CD8-positive, alpha-beta memory T cell (primary cell): ENCODE data around the gene ZDHHC7. TPM values are rescaled to one million over a fixed set of nuclear protein-coding genes. Genes with fewer than 3 reads are reported as not detected.

Experiments used
- CTCF ChIA-PET: fragments of 350-600 bp; sonication (Branson Sonifier 250); formaldehyde crosslinking; loops from one replicate; lab custom pipeline; 2021; ENCODE audit warnings: antibody characterized with exemption; lab: Charles Lee
- POLR2A ChIA-PET: fragments of 350-600 bp; sonication (Branson Sonifier 250); formaldehyde crosslinking; loops from one replicate; lab custom pipeline; 2021; ENCODE audit warnings: antibody characterized with exemption; lab: Charles Lee
- DNase-seq, 5 donors: peaks; one replicate each; pipeline versions ENCODE4 v3.0.0 to v3.0.0-alpha.2; 2020 to 2022; ENCODE audit warnings: mixed read lengths in 1 of 5
- H3K27ac ChIP-seq: one replicate; pipeline ENCODE4 v1.7.0; 2013; ENCODE audit warnings: low read depth, mild to moderate bottlenecking, low read length, moderate library complexity
- H3K27me3 ChIP-seq: 2 replicates; pipeline ENCODE4 v1.7.0; 2013; ENCODE audit warnings: low read length, mild to moderate bottlenecking; ENCODE audit not compliant: insufficient read depth, poor library complexity, severe bottlenecking
- H3K36me3 ChIP-seq: 2 replicates; pipeline ENCODE4 v1.7.0; 2013; ENCODE audit warnings: mild to moderate bottlenecking, low read length, moderate library complexity; ENCODE audit not compliant: insufficient read depth
- H3K4me1 ChIP-seq: 2 replicates; pipeline ENCODE4 v1.7.0; 2013; ENCODE audit warnings: mild to moderate bottlenecking, low read length, moderate library complexity; ENCODE audit not compliant: insufficient read depth
- H3K4me3 ChIP-seq: 2 replicates; pipeline ENCODE4 v1.7.0; 2013; ENCODE audit warnings: mild to moderate bottlenecking, low read length
- H3K9me3 ChIP-seq: 2 replicates; pipeline ENCODE4 v1.7.0; 2013; ENCODE audit warnings: mild to moderate bottlenecking, low read length
- H3K27ac Mint-ChIP-seq, 8 donors: one replicate each; pipeline ENCODE4 v1.8.0; 2020 to 2021; ENCODE audit warnings: mixed read lengths in 8 of 8, mild to moderate bottlenecking in 6 of 8, inconsistent platforms in 3 of 8, moderate library complexity in 3 of 8
- H3K27me3 Mint-ChIP-seq, 2 donors: one replicate each; pipeline ENCODE4 v1.8.0; 2020 to 2021; ENCODE audit warnings: mixed read lengths in 2 of 2, mild to moderate bottlenecking in 1 of 2, moderate library complexity in 1 of 2
- H3K36me3 Mint-ChIP-seq, 3 donors: one replicate each; pipeline ENCODE4 v1.8.0; 2020 to 2021; ENCODE audit warnings: mixed read lengths in 3 of 3, inconsistent platforms in 1 of 3, mild to moderate bottlenecking in 1 of 3
- H3K4me1 Mint-ChIP-seq, 3 donors: one replicate each; pipeline ENCODE4 v1.8.0; 2020 to 2021; ENCODE audit warnings: mixed read lengths in 3 of 3, inconsistent platforms in 1 of 3, mild to moderate bottlenecking in 1 of 3
- H3K4me3 Mint-ChIP-seq, 7 donors: one replicate each; pipeline ENCODE4 v1.8.0; 2020 to 2021; ENCODE audit warnings: mixed read lengths in 7 of 7, mild to moderate bottlenecking in 6 of 7, moderate library complexity in 4 of 7, inconsistent platforms in 2 of 7
- H3K9me3 Mint-ChIP-seq, 5 donors: one replicate each; pipeline ENCODE4 v1.8.0; 2020 to 2022; ENCODE audit warnings: mixed read lengths in 5 of 5, mild to moderate bottlenecking in 3 of 5, moderate library complexity in 2 of 5, inconsistent platforms in 1 of 5
- polyA plus RNA-seq: library from polyadenylated mRNA; unstranded; fragments of 300-500 nt; fragmentation: Illumina TruSeq; gene quantifications from one replicate; pipeline ENCODE4 v1.2.3, GENCODE V29; 2021
- total RNA-seq, 2 experiments: library from RNA; stranded (reverse); gene quantifications; one replicate each; pipeline ENCODE4 v1.2.3, GENCODE V29; 2021

Gene ZDHHC7
- total and polyA plus RNA-seq, 3 experiments from 2014 or later, result 31.6 to 45.7 (median 32.6) TPM

DNA sequence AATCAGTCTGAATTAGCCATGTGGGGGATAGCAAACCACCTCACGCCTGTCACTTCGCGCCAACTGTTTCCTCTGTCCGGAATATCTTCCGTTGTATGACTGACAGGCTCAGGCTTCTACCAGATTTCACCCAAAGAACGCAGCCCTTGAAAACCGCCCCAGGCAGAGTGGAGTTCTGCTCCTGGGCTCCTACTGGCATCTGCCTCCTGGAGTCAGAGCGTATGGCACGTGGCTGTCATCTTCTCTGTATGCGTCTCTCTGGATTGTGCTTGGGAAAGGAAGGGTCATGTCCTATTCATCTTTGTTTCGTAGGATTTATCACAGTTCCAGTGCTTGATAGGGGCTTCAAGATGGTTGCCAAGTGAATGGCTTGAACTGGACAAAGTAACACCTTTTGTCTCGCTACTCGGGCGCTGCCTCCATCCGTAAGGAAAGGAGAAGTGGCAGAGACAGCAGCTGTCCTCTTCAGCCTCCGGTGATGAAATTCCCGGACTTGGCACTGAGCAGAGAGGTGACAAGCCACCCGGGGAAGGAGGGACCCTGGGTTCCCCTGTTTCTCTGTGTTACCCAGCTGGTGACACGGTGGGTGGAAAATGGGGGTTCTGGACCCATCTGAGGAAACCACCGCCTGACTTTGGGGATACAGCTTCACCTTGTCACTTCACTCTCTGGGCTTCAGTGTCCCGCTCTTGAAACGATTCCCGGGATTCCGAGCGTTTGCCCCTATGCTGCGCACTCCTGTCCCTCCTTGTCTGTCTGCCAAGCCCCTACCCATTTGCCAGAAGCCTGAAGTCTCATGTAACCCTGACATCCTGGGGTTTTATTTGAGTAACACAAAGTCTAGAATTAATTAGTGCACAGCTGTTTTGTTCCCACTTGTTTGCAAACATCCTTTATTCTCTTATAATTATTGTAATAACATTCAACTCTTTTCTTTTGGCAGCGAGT, 30.2 kb upstream of the ZDHHC7 start:
- H3K4me3 Mint-ChIP-seq, result no peak overlapping the region
- no peaks in the 10 kb centered on the region for H3K9me3 Mint-ChIP-seq
- no peak overlapping the region for H3K4me3 ChIP-seq
- no peaks in the 10 kb centered on the region for H3K27me3 Mint-ChIP-seq
- H3K4me1 Mint-ChIP-seq, result peaks cover 2 to 7% (median 7%) of the 10 kb centered on the region in 3 donors
- POLR2A ChIA-PET, result no interaction called here
- no peaks in the 10 kb centered on the region for H3K36me3 ChIP-seq
- CTCF ChIA-PET, result no interaction called here
- H3K9me3 ChIP-seq, result no peaks in the 10 kb centered on the region
- no peaks in the 10 kb centered on the region for H3K4me1 ChIP-seq
- no peak for DNase-seq
- peaks cover 0 to 29% (median 12%) of the 10 kb centered on the region in 3 donors for H3K36me3 Mint-ChIP-seq
- no peak overlapping the region for H3K27ac ChIP-seq
- peak overlapping the region in 1 of 8 donors; percentile 88 for H3K27ac Mint-ChIP-seq
- no peaks in the 10 kb centered on the region for H3K27me3 ChIP-seq

DNA sequence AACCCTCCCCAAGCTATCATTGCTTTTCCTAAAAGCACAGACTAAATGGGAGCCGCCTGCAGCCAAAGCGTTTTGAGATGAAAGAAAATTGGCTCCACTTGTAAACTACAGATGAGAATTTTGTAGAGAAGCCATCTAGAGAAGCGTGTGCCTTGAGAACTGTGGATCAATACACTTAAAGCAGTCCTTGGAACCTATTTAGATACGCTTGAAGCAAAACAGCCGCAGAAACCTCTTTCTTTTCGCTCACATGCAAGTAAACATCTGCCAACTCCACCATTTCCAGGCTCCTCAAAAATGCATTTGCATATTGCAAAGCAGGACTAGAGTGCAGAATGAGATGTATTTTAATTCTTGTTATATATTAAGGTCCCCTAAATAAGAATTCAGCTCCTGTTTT, 29.4 kb upstream of the ZDHHC7 start:
- H3K9me3 Mint-ChIP-seq, result no peaks in the 10 kb centered on the region
- no peak overlapping the region for H3K27ac ChIP-seq
- H3K27me3 Mint-ChIP-seq, result no peaks in the 10 kb centered on the region
- CTCF ChIA-PET, result no interaction called here
- H3K36me3 Mint-ChIP-seq, result peaks cover 0 to 24% (median 10%) of the 10 kb centered on the region in 3 donors
- no peaks in the 10 kb centered on the region for H3K4me1 ChIP-seq
- no peak for DNase-seq
- no peak overlapping the region for H3K4me3 Mint-ChIP-seq
- no peak overlapping the region for H3K27ac Mint-ChIP-seq
- H3K4me1 Mint-ChIP-seq, result no peaks in the 10 kb centered on the region
- no peaks in the 10 kb centered on the region for H3K9me3 ChIP-seq
- no peaks in the 10 kb centered on the region for H3K27me3 ChIP-seq
- H3K4me3 ChIP-seq, result no peak overlapping the region
- no peaks in the 10 kb centered on the region for H3K36me3 ChIP-seq
- POLR2A ChIA-PET, result no interaction called here

DNA sequence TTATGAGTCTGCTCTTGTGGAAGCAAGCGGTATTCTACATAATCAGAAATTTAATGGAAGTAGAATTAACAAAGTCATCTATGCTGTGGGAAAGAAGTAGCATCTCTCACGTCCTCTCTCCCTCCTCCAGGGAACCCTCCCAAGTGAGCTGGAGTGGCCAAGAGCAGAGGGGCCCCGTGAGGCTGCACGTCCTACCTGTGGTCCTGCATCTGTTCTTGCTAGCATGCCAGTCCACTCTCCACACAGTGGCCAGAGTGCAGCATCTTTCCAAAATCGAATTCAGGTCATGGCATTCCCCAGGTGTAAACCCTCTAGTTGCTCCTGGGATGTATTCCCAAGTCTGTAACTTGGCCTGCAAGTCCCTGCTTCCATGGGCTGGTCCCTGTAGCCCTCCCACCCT, 26.4 kb upstream of the ZDHHC7 start:
- Mint-ChIP-seq H3K9me3 (no peaks in the 10 kb centered on the region), H3K4me1 (peaks cover 0 to 5% (median 1%) of the 10 kb centered on the region in 3 donors), H3K27me3 (no peaks in the 10 kb centered on the region), H3K4me3 (no peak overlapping the region), H3K36me3 (peaks cover 0 to 30% (median 7%) of the 10 kb centered on the region in 3 donors), H3K27ac (peak overlapping the region in 1 of 8 donors; percentile 8)
- H3K36me3 ChIP-seq, result no peaks in the 10 kb centered on the region
- no peaks in the 10 kb centered on the region for H3K4me1 ChIP-seq
- H3K27me3 ChIP-seq, result no peaks in the 10 kb centered on the region
- H3K4me3 ChIP-seq, result no peak overlapping the region
- no peaks in the 10 kb centered on the region for H3K9me3 ChIP-seq
- POLR2A ChIA-PET, result no interaction called here
- no peak for DNase-seq
- CTCF ChIA-PET, result no interaction called here
- no peak overlapping the region for H3K27ac ChIP-seq

DNA sequence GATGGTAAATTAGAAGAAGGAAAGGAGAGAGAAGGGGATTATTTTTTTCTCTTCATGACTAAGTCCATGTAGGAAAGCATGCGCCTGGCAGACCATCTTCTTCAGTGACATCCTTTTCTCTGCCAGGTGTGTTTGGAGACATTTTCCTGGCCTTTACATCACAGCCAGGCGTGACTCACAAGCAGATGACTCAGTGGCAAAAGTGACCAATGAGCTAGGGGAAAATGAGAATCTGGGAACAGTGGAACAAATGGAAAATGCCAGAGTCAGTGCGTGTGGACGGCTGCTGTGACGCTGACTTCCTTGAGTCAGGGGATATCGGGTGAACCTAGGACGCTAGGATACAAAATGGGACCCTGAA, 25.7 kb upstream of the ZDHHC7 start:
- H3K27ac Mint-ChIP-seq, result no peak overlapping the region
- no peaks in the 10 kb centered on the region for H3K27me3 Mint-ChIP-seq
- POLR2A ChIA-PET, result no interaction called here
- H3K4me3 Mint-ChIP-seq, result no peak overlapping the region
- CTCF ChIA-PET, result no interaction called here
- no peak overlapping the region for H3K27ac ChIP-seq
- no peaks in the 10 kb centered on the region for H3K4me1 ChIP-seq
- no peaks in the 10 kb centered on the region for H3K9me3 ChIP-seq
- DNase-seq, result no peak
- no peak overlapping the region for H3K4me3 ChIP-seq
- H3K36me3 Mint-ChIP-seq, result peaks cover 0 to 34% (median 7%) of the 10 kb centered on the region in 3 donors
- no peaks in the 10 kb centered on the region for H3K27me3 ChIP-seq
- H3K9me3 Mint-ChIP-seq, result no peaks in the 10 kb centered on the region
- H3K4me1 Mint-ChIP-seq, result peaks cover 0 to 5% (median 1%) of the 10 kb centered on the region in 3 donors
- no peaks in the 10 kb centered on the region for H3K36me3 ChIP-seq

DNA sequence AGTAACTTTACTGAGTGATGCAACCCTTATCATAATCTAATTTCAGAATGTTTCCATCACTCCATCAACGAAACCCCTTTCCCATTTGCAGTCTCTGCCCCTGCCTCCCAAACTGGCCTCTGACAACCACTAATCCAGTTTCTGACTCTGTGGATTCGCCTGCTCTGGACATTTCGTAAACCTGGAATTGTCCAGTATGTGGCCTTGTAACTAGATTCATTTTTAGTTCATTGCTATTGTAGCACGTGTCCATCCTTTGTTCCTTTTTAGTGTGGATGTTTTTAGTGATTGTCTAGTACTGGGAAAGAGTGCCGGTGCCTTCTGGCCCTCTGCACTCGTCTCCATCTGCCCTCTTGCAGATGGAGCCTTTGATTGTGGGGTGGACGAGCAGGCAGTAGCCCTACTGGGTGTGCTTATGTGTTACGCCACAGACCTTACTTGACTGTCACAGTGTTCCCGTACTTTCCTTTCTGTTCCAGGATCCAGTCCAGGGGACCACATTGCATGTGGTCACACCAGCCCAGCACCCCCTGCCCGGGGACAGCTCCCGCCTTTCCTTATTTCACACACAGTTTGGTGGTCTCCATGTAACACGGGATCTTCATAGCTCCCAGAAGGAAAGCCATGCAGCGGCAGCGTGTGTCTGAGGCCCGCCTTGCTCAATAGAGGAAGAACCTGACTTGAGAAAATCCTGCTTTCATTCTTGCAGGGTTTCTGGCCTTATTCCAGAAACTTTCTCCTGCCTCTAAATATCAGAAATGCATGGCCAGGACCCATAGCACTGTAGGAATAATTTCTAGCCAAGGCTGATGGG, 25.1 kb upstream of the ZDHHC7 start:
- peaks cover 0 to 8% (median 4%) of the 10 kb centered on the region in 3 donors for H3K4me1 Mint-ChIP-seq
- peaks cover 0 to 36% (median 5%) of the 10 kb centered on the region in 3 donors for H3K36me3 Mint-ChIP-seq
- no peak overlapping the region for H3K4me3 ChIP-seq
- no peaks in the 10 kb centered on the region for H3K4me1 ChIP-seq
- no peak for DNase-seq
- H3K9me3 Mint-ChIP-seq, result no peaks in the 10 kb centered on the region
- H3K27me3 ChIP-seq, result no peaks in the 10 kb centered on the region
- H3K27me3 Mint-ChIP-seq, result no peaks in the 10 kb centered on the region
- CTCF ChIA-PET, result no interaction called here
- H3K27ac Mint-ChIP-seq, result peak overlapping the region in 1 of 8 donors; percentile 35
- H3K36me3 ChIP-seq, result no peaks in the 10 kb centered on the region
- H3K4me3 Mint-ChIP-seq, result no peak overlapping the region
- POLR2A ChIA-PET, result no interaction called here
- no peaks in the 10 kb centered on the region for H3K9me3 ChIP-seq
- H3K27ac ChIP-seq, result no peak overlapping the region

DNA sequence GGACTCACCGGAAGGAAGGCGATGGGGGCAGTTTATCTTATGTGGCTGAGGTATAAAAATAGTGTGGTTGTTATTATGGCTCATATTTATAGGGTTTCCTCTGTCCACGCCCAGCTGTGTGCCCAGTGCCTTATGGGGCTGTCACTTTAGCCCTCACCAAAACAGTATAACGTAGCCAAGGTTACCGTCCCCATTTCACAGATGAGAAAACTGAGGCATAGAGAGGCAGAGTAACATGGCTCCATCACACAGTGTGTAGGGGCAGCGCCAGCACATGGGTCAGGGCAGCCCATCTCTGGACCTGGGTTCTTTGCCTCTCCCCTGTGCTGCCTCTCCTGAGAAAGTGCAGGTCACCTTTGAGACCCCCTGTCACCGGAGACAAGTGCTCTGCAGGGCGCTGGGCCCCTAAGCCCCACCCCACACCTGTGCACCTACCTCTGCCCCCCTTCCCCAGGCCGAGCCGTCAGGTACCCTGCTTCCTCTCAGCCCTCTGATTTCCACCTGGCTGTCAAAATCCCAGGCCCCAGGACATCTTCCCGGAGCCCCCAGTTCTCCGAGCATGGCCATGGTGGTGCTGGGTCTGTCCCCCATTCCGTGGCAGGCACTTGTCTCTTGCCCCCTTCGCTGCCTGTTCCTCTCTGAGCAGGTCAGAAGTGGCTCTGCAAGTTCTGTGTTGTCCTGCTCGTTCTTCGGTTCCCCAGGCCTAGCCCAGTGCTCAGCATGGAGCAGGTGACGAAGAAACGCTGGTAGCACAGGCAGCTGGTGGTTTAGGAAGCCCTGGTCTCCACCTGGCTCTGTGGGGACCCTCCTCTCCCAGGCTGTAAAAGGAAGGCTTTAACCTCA, 23.5 kb upstream of the ZDHHC7 start:
- peaks cover 0 to 37% (median 3%) of the 10 kb centered on the region in 3 donors for H3K36me3 Mint-ChIP-seq
- peak overlapping the region in 1 of 8 donors; percentile 8 for H3K27ac Mint-ChIP-seq
- no peaks in the 10 kb centered on the region for H3K36me3 ChIP-seq
- peaks cover 2 to 17% (median 5%) of the 10 kb centered on the region in 3 donors for H3K4me1 Mint-ChIP-seq
- ChIA-PET CTCF (no interaction called here), POLR2A (no interaction called here)
- no peak overlapping the region for H3K4me3 Mint-ChIP-seq
- peaks cover 3% of the 10 kb centered on the region for H3K4me1 ChIP-seq
- H3K9me3 Mint-ChIP-seq, result no peaks in the 10 kb centered on the region
- H3K9me3 ChIP-seq, result no peaks in the 10 kb centered on the region
- no peak overlapping the region for H3K27ac ChIP-seq
- DNase-seq, result no peak
- H3K4me3 ChIP-seq, result no peak overlapping the region
- H3K27me3 ChIP-seq, result no peaks in the 10 kb centered on the region
- H3K27me3 Mint-ChIP-seq, result no peaks in the 10 kb centered on the region

DNA sequence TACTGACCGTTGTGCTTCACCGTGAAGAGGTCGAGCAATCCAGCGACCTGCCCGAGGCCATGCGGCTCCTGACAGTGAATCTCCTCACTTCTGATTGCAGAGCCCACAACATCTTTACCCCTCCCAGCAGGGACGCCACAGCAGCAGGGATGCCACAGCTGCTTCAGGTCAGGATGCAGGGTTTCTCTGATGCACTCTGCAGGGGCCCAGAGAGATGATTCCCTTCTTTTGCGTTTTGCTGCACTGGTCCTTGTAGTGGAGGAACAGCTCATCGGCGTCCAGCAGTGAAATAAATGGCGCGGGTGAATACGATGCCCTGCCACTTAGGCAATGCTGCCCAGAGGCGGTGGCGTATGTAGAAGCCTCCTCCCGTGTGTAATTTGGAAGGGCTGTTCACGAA, 21.8 kb upstream of the ZDHHC7 start:
- Mint-ChIP-seq H3K4me3 (no peak overlapping the region), H3K4me1 (peaks cover 19 to 34% (median 21%) of the 10 kb centered on the region in 3 donors), H3K9me3 (no peaks in the 10 kb centered on the region), H3K27me3 (no peaks in the 10 kb centered on the region), H3K27ac (peak overlapping the region in 1 of 8 donors; percentile 65), H3K36me3 (peaks cover 0 to 37% (median 3%) of the 10 kb centered on the region in 3 donors)
- POLR2A ChIA-PET, result no interaction called here
- Histone ChIP-seq H3K9me3 (no peaks in the 10 kb centered on the region), H3K27me3 (no peaks in the 10 kb centered on the region), H3K4me3 (no peak overlapping the region), H3K4me1 (peaks cover 19% of the 10 kb centered on the region), H3K27ac (no peak overlapping the region), H3K36me3 (no peaks in the 10 kb centered on the region)
- no peak for DNase-seq
- CTCF ChIA-PET, result interaction anchor here (3.0 kb wide), 1 partner anchor 54 kb away, joined by 9 read pairs; no protein-coding TSS in a partner anchor
